Measurements from ENCODE around the gene MERTK.

- TF ChIP-seq RXRA (CRISPR knock-in tag; IDR thresholded peaks at IDR 0.05) (0 out of 2 replicates have a peak, but pooled peaks have one; percentile 54), TRIM22 (IDR thresholded peaks at IDR 0.05) (no peak), CTCF (CRISPR knock-in tag; IDR thresholded peaks at IDR 0.05) (no peak), FOXK1 (CRISPR knock-in tag; IDR thresholded peaks at IDR 0.05; ENCODE audit: borderline replicate concordance, low read depth) (peak; percentile 20; the same call in 1 of the 2 replicates), DPF2 (CRISPR knock-in tag; IDR thresholded peaks at IDR 0.05; ENCODE audit: borderline replicate concordance, low read depth) (no peak), HCFC1 (IDR thresholded peaks at IDR 0.05; ENCODE audit: low read depth, low read length) (0 out of 2 replicates have a peak, but pooled peaks have one; percentile 9), TAF1 (CRISPR knock-in tag; IDR thresholded peaks at IDR 0.05) (peak; percentile 55), NFIC (IDR thresholded peaks at IDR 0.05; ENCODE audit: low read length) (no peak)
Observed at GRCh38 chr2:112053917-112054846, 155.8 kb downstream of the MERTK start.
